CD4-positive, CD25-positive, alpha-beta regulatory T cell (primary cell): Measurements from ENCODE around the gene HMX1. TPM values are rescaled to one million over a fixed set of nuclear protein-coding genes. Genes with fewer than 3 reads are reported as not detected.

ENCODE experiments used
- ATAC-seq, 2 donors: fragments of 150-1000 bp; cut with Tn5 transposase; one replicate each; pipeline ENCODE4 v1.10.0; 2021; ENCODE audit warnings: low read depth in 2 of 2, moderate number of reproducible peaks in 2 of 2, moderate library complexity in 1 of 2
- DNase-seq, 3 donors: peaks; one replicate each; pipeline versions ENCODE4 v3.0.0 to v3.0.0-alpha.2; 2012 to 2022; ENCODE audit warnings: mixed read lengths in 1 of 3
- H3K27ac ChIP-seq: one replicate; pipeline ENCODE4 v1.7.0; 2013; ENCODE audit warnings: mild to moderate bottlenecking, low read length; ENCODE audit not compliant: insufficient read depth, poor library complexity, severe bottlenecking
- H3K27me3 ChIP-seq: one replicate; pipeline ENCODE4 v1.7.0; 2013; ENCODE audit warnings: low read length; ENCODE audit not compliant: control insufficient read depth, insufficient read depth
- H3K36me3 ChIP-seq: one replicate; pipeline ENCODE4 v1.7.0; 2013; ENCODE audit warnings: mild to moderate bottlenecking, low read length, moderate library complexity; ENCODE audit not compliant: control insufficient read depth, insufficient read depth
- H3K4me1 ChIP-seq: 2 replicates; pipeline ENCODE4 v1.7.0; 2013; ENCODE audit warnings: mild to moderate bottlenecking, low read length; ENCODE audit not compliant: insufficient read depth, control insufficient read depth, poor library complexity, severe bottlenecking
- H3K4me3 ChIP-seq: one replicate; pipeline ENCODE4 v1.7.0; 2013; ENCODE audit warnings: low read depth, mild to moderate bottlenecking, low read length, moderate library complexity
- H3K9me3 ChIP-seq, 2 experiments: 1 replicate in 1 of 2; 2 replicates in 1 of 2; pipeline ENCODE4 v1.7.0; 2013; ENCODE audit warnings: low read length in 2 of 2, mild to moderate bottlenecking in 1 of 2, moderate library complexity in 1 of 2; ENCODE audit not compliant: control insufficient read depth in 2 of 2
- H3K27ac Mint-ChIP-seq, 3 donors: one replicate each; pipeline ENCODE4 v1.8.0; 2020 to 2022; ENCODE audit warnings: mild to moderate bottlenecking in 3 of 3, mixed read lengths in 3 of 3, moderate library complexity in 2 of 3
- H3K27me3 Mint-ChIP-seq: one replicate; pipeline ENCODE4 v1.8.0; 2022; ENCODE audit warnings: mild to moderate bottlenecking, mixed read lengths
- H3K36me3 Mint-ChIP-seq: one replicate; pipeline ENCODE4 v1.8.0; 2020; ENCODE audit warnings: mixed read lengths
- H3K4me1 Mint-ChIP-seq, 4 donors: one replicate each; pipeline ENCODE4 v1.8.0; 2020 to 2022; ENCODE audit warnings: mixed read lengths in 4 of 4, mild to moderate bottlenecking in 1 of 4
- H3K4me3 Mint-ChIP-seq, 4 donors: one replicate each; pipeline ENCODE4 v1.8.0; 2020 to 2022; ENCODE audit warnings: mild to moderate bottlenecking in 4 of 4, mixed read lengths in 4 of 4, moderate library complexity in 3 of 4
- H3K9me3 Mint-ChIP-seq, 7 donors: one replicate each; pipeline ENCODE4 v1.8.0; 2020 to 2022; ENCODE audit warnings: mixed read lengths in 7 of 7, mild to moderate bottlenecking in 3 of 7, moderate library complexity in 2 of 7
- polyA plus RNA-seq, 4 donors: library from polyadenylated mRNA; unstranded; fragments of 300-500 nt; fragmentation: Illumina TruSeq; gene quantifications; one replicate each; pipeline ENCODE4 v1.2.3, GENCODE V29; 2021
- total RNA-seq: library from RNA; stranded (reverse); gene quantifications from one replicate; pipeline ENCODE4 v1.2.3, GENCODE V29; 2022

Gene HMX1
- total and polyA plus RNA-seq, 5 donors from 2014 or later = not detected

DNA sequence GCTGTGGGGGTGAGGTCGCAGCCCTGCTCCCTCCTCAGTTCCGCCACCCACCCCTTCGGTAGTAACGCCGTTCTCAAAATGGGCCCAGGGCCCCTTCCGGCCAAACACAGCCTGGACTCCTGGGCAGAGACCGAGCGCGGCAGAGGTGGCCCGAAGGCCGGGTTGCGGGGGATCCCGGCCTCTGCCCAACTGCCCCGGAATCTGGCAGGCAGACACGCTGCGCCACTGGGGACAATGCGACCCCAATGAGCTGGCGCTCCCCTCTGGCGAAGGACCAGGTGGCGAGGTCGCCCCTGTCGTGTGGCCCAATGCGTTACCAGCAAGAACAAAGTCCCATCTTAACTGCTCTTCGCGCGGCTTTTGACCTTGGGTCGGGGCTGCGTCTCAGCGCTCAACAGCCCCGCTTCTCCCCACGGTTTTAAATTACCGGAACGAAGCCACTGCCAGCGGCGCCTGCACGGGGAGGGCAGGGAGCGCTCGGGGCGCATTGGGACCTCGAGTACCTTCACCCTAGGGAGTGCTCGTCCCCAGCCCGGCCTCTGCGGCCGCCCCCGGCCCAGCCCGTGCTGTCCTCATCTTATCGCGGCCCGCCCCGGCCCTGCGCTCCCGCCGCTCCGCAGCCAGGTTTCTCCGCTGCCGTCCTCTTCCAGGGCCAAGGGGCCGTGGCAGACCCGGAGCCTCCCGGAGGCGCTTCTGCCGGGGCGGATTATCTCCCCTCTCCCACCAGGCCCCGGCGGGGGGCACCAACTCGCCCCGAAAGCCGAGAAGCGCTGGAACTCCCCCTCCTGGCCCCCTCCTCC, 22.2 kb upstream of the HMX1 start:
- H3K36me3 Mint-ChIP-seq = no peaks in the 10 kb centered on the region

DNA sequence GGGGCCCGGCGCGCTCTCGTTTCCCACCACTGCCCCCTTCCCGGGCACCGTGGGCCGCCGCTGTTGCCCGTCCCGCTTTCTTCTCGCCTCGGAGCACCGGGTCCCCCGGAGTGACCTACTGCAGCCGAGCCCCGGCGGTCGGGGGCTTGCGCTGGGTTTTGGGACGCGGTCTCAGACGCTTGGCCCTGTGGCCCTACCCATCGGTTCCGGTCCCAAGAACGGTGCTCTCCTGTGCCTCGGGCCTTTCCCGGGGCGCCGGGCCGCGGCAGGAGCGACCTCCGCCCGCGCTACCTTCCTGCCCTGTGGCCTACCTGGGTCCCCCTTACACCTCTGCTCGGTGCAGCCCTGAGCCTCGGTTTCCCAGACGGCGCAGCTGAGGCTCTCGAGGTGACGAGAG, 21.6 kb upstream of the HMX1 start:
- Histone ChIP-seq H3K27me3 (peaks cover 2% of the 10 kb centered on the region), H3K4me3 (no peak overlapping the region), H3K9me3 (no peaks in the 10 kb centered on the region), H3K4me1 (no peaks in the 10 kb centered on the region), H3K27ac (no peak overlapping the region), H3K36me3 (no peaks in the 10 kb centered on the region)
- ATAC-seq (no peak), DNase-seq (no peak)
- Mint-ChIP-seq H3K4me3 (no peak overlapping the region), H3K27me3 (peaks cover 36% of the 10 kb centered on the region), H3K9me3 (peaks cover 0 to 4% (median 0%) of the 10 kb centered on the region in 7 donors), H3K36me3 (no peaks in the 10 kb centered on the region), H3K4me1 (no peaks in the 10 kb centered on the region), H3K27ac (no peak overlapping the region)

More for the DNA sequence above, 22.2 kb upstream of the HMX1 start:
- Histone ChIP-seq H3K9me3 (no peaks in the 10 kb centered on the region), H3K4me3 (no peak overlapping the region), H3K27me3 (peaks cover 2% of the 10 kb centered on the region), H3K27ac (no peak overlapping the region), H3K4me1 (no peaks in the 10 kb centered on the region), H3K36me3 (no peaks in the 10 kb centered on the region)
- ATAC-seq = no peak
- Mint-ChIP-seq H3K9me3 (peaks cover 0 to 4% (median 0%) of the 10 kb centered on the region in 7 donors), H3K27ac (no peak overlapping the region), H3K27me3 (peaks cover 33% of the 10 kb centered on the region), H3K4me3 (no peak overlapping the region), H3K4me1 (no peaks in the 10 kb centered on the region)
- DNase-seq = no peak

DNA sequence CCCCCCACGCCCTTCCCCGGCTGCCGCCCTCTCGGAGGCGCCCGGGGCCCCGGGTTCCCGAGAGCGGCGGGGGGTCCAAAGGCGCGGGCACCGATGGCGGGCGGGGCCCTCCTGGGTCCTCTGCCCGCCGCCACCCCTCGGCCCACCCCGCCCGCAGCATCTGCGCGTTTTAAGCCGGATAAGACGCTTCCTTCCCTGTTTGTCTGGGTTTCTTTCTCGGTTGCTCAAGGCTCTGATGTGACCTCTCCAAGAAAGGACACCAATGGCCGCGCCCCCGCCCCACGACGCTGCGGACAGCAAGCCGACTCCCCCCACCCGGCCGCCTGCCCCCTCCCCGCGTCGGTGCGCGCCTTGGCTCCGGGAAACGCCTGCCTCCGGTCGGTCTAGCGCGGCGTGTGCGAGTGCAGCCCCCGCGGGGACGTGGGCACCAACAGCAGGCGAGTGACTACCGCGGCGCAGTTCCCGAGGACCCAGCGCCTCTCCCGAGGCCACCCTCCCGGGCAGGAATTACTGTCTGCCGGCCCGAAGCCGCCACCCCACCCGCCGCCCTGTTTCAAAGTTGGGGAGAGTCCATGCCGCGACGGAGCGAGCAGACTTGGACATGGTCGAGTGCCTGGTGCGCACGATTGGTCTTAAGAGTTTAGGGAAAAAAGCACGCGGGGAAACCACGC, 21.1 kb upstream of the HMX1 start:
- Mint-ChIP-seq H3K4me3 (no peak overlapping the region), H3K9me3 (peaks cover 0 to 4% (median 0%) of the 10 kb centered on the region in 7 donors), H3K36me3 (no peaks in the 10 kb centered on the region), H3K4me1 (no peaks in the 10 kb centered on the region), H3K27ac (no peak overlapping the region), H3K27me3 (peaks cover 36% of the 10 kb centered on the region)
- Histone ChIP-seq H3K27me3 (peaks cover 2% of the 10 kb centered on the region), H3K36me3 (no peaks in the 10 kb centered on the region), H3K4me1 (no peaks in the 10 kb centered on the region), H3K9me3 (no peaks in the 10 kb centered on the region), H3K4me3 (no peak overlapping the region), H3K27ac (no peak overlapping the region)
- no peak for DNase-seq
- no peak for ATAC-seq

DNA sequence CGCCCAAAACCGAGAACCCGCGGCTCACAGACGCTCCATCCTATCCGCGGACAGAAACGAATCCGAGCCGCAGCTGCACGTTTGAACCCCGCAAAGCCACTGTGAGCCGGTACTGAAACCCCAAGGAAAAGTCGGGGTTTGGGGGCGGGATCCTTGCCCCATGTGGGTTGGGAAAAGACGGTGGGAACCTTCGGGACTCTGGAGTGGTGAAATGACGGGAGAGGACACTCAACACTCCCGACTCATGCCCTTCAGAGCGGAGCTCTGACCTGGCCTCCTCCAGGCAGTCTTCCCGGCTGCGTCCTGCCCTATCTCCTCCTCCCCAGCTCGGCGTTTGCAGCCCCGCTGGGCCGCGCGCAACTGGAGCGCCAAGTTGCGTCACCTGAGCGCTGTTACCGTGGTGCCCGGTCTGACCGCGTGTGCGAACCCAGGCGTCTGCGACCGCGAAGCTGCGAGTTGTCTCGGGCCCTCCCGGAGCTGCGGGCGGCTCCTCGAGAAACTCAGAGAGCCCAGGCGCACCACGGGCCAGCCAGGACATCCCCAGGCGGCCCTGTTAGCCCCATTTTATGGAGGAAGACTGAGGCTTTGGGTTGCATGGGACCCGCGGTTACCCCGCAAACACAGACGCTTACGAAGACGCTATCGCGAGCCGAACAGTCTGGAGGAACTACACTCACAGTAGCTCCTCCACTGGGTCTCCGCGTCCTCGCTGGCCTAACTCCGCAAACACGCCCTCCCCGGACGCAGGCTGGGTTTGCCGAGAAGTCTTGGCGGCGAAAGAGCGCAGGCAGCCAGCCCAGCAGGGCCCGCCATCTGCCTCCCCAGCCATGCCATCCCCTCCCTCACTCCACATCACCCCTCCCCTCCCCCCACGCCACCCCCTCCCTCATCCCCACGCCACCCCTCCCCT, 20.3 kb upstream of the HMX1 start:
- peaks cover 40% of the 10 kb centered on the region for H3K27me3 Mint-ChIP-seq
- Histone ChIP-seq H3K9me3 (peaks cover 3% of the 10 kb centered on the region in 2 experiments), H3K27ac (no peak overlapping the region), H3K4me1 (no peaks in the 10 kb centered on the region), H3K36me3 (no peaks in the 10 kb centered on the region), H3K4me3 (no peak overlapping the region), H3K27me3 (peaks cover 2% of the 10 kb centered on the region)
- no peak overlapping the region for H3K27ac Mint-ChIP-seq
- H3K4me1 Mint-ChIP-seq = no peaks in the 10 kb centered on the region
- ATAC-seq = no peak
- no peaks in the 10 kb centered on the region for H3K36me3 Mint-ChIP-seq
- H3K9me3 Mint-ChIP-seq = peaks cover 0 to 4% (median 0%) of the 10 kb centered on the region in 7 donors
- no peak overlapping the region for H3K4me3 Mint-ChIP-seq
- DNase-seq = peak in 1 of 3 donors; percentile 2

DNA sequence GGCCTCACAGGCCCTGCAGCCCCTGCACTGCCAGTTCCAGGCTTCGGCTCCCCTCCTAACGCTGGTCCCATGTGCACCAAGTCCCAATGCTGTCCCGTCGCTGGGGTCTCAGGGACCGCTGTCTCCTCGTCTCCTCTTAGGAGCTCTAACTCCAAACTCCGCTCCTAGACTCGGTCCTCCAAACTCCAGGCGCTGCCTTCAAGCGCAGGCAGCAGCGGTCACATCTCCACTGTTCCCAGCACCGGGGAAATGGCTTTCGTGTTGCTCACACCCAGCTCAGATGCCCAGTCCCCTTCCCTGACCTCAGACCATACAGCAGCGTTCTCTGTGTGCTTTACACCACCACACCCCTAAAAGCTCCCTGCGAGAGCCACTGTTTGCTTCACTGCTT, 19.6 kb upstream of the HMX1 start:
- Mint-ChIP-seq H3K27ac (no peak overlapping the region), H3K27me3 (peaks cover 42% of the 10 kb centered on the region), H3K9me3 (peaks cover 0 to 4% (median 1%) of the 10 kb centered on the region in 7 donors), H3K36me3 (no peaks in the 10 kb centered on the region), H3K4me1 (no peaks in the 10 kb centered on the region), H3K4me3 (no peak overlapping the region)
- no peak overlapping the region for H3K4me3 ChIP-seq
- no peaks in the 10 kb centered on the region for H3K4me1 ChIP-seq
- DNase-seq (no peak), ATAC-seq (no peak)
- H3K27me3 ChIP-seq = peaks cover 2% of the 10 kb centered on the region
- H3K27ac ChIP-seq = no peak overlapping the region
- H3K36me3 ChIP-seq = no peaks in the 10 kb centered on the region
- H3K9me3 ChIP-seq = peaks cover 3 to 8% of the 10 kb centered on the region in 2 experiments

DNA sequence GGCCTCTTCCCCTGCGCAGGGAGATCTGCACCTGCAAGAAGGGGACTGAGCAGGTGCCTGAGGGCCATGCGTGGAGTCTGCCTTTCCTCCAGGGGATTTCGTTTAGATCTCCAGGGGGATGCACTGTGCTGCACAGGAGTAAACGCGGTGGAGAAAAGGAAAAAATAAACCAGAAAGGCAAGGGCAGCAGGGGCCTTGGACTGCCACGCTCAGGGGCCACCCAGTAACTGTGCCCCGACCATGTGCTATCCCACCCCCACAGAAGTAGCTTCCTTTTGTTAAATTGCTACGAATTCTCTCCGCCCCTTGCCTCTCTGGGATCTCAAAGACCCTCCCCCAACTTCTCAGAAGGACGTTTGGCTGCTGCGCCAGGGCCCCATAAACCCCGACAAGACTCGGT, 17.2 kb upstream of the HMX1 start:
- peaks cover 0 to 3% (median 1%) of the 10 kb centered on the region in 7 donors for H3K9me3 Mint-ChIP-seq
- H3K4me1 ChIP-seq = no peaks in the 10 kb centered on the region
- no peak overlapping the region for H3K4me3 Mint-ChIP-seq
- peaks cover 39% of the 10 kb centered on the region for H3K27me3 Mint-ChIP-seq
- H3K4me1 Mint-ChIP-seq = no peaks in the 10 kb centered on the region
- no peak overlapping the region for H3K4me3 ChIP-seq
- ATAC-seq (no peak), DNase-seq (no peak)
- peaks cover 2% of the 10 kb centered on the region for H3K27me3 ChIP-seq
- H3K27ac ChIP-seq = no peak overlapping the region
- no peak overlapping the region for H3K27ac Mint-ChIP-seq
- no peaks in the 10 kb centered on the region for H3K36me3 Mint-ChIP-seq
- H3K9me3 ChIP-seq = peaks cover 3 to 8% of the 10 kb centered on the region in 2 experiments
- no peaks in the 10 kb centered on the region for H3K36me3 ChIP-seq

DNA sequence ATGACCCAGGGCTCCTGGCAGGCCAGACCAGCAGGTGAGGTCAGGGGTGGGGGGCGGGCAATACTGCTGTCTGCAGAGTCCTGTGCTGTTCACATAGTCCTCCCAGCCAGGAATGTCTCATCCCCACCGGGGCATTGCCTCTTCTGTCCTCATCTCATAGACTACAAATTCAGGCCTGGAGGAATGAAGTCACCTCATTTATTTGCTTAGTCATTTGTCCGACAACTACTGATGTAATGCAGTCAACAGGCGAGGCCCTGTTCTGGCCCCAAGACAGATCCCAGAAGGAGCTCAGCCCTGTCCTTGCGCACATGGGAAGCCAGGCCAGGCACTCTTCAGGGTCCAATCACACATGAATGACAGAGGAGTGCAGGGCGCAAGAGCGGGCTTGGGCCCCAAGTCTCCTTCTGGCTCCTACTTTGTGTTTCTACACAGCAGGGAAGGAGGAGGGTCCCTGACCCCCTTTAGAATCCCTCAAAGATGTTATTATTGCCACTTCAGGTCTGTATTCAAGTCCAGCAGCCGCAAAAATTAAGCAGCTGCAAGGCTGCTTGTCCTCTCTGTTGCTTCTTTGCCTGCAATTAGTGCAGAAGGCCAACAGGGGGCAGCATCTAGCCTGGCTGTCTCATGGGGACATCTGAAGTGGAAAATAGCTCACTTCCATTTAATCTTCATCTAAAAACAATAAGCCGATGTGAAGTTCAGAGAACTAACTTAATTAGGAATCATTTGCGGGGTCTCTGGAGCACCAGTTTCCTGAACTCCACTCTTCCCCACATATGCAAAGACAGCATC, 15.2 kb upstream of the HMX1 start:
- no peak overlapping the region for H3K27ac ChIP-seq
- H3K27me3 Mint-ChIP-seq = peaks cover 39% of the 10 kb centered on the region
- H3K27ac Mint-ChIP-seq = no peak overlapping the region
- peaks cover 3 to 8% of the 10 kb centered on the region in 2 experiments for H3K9me3 ChIP-seq
- DNase-seq (no peak), ATAC-seq (no peak)
- no peaks in the 10 kb centered on the region for H3K4me1 Mint-ChIP-seq
- H3K36me3 ChIP-seq = no peaks in the 10 kb centered on the region
- no peak overlapping the region for H3K4me3 Mint-ChIP-seq
- H3K4me1 ChIP-seq = no peaks in the 10 kb centered on the region
- peaks cover 0 to 3% (median 1%) of the 10 kb centered on the region in 7 donors for H3K9me3 Mint-ChIP-seq
- H3K4me3 ChIP-seq = no peak overlapping the region
- no peaks in the 10 kb centered on the region for H3K36me3 Mint-ChIP-seq
- H3K27me3 ChIP-seq = peaks cover 2% of the 10 kb centered on the region
